Spleen (tissue), 11 donors: ENCODE results near the gene GPR18. TPM values are rescaled to one million over a fixed set of nuclear protein-coding genes. Genes with fewer than 3 reads are reported as not detected.

Source experiments
- DNase-seq: peaks from one replicate; pipeline ENCODE4 v3.0.0-alpha.2; 2020
- H3K27ac ChIP-seq, 8 donors: fragments of 200-600 bp; sonication (generic) in 7 of 8; 1 replicate in 4 of 8; 2 replicates in 4 of 8; pipeline versions ENCODE4 v1.5.0 to v1.8.0; 2016 to 2021; ENCODE audit warnings: inconsistent platforms in 4 of 8, mild to moderate bottlenecking in 4 of 8, moderate library complexity in 1 of 8
- H3K27me3 ChIP-seq, 7 donors: fragments of 200-600 bp; sonication (generic) in 6 of 7; replicated peaks in 1 of 7; 1 replicate in 4 of 7; 2 replicates in 3 of 7; pipeline versions ENCODE4 v1.5.0 to v1.8.0; 2016 to 2021; ENCODE audit warnings: inconsistent platforms in 3 of 7, mild to moderate bottlenecking in 1 of 7
- H3K36me3 ChIP-seq, 6 donors: fragments of 200-600 bp; sonication (generic) in 5 of 6; 1 replicate in 4 of 6; 2 replicates in 2 of 6; pipeline versions ENCODE4 v1.5.0 to v1.8.0; 2016 to 2021; ENCODE audit warnings: inconsistent platforms in 2 of 6
- H3K4me1 ChIP-seq, 6 donors: fragments of 200-600 bp; sonication (generic) in 5 of 6; 1 replicate in 3 of 6; 2 replicates in 3 of 6; pipeline versions ENCODE4 v1.5.0 to v1.8.0; 2016 to 2021; ENCODE audit warnings: inconsistent platforms in 3 of 6
- H3K4me3 ChIP-seq, 8 donors: fragments of 200-600 bp; sonication (generic) in 7 of 8; 1 replicate in 4 of 8; 2 replicates in 4 of 8; pipeline versions ENCODE4 v1.5.0 to v1.8.0; 2016 to 2021; ENCODE audit warnings: inconsistent platforms in 4 of 8, mild to moderate bottlenecking in 4 of 8, moderate library complexity in 2 of 8
- H3K9me3 ChIP-seq, 8 donors: fragments of 200-600 bp; sonication (generic) in 7 of 8; 1 replicate in 4 of 8; 2 replicates in 4 of 8; pipeline versions ENCODE4 v1.5.0 to v1.8.0; 2016 to 2021; ENCODE audit warnings: inconsistent platforms in 4 of 8
- POLR2A ChIP-seq, 3 donors: fragments of 450-650 bp; IDR thresholded peaks; one replicate each; pipeline ENCODE4 v1.5.1; 2017; ENCODE audit warnings: antibody characterized with exemption in 3 of 3, mild to moderate bottlenecking in 1 of 3
- POLR2AphosphoS5 ChIP-seq, 3 donors: sonication (generic); formaldehyde crosslinking; IDR thresholded peaks; one replicate each; pipeline ENCODE4 v1.5.1; 2017; ENCODE audit warnings: antibody characterized with exemption in 3 of 3
- WGBS, 5 donors: extraction: QIAGEN DNeasy Blood & Tissue Kit in 3 of 5; methylation state at CpG; one replicate each; pipeline versions ENCODE4 v1.1.5 to v1.1.7; 2013 to 2018; 5-methylcytosine and 5-hydroxymethylcytosine counted together
- intact Hi-C: fragments of 100-400 bp; cut with DNase I; formaldehyde crosslinking; loops from one replicate; pipeline ENCODE4 v1.15.0; 2023; ENCODE audit warnings: low total_unique reads
- polyA plus RNA-seq, 3 donors: library from polyadenylated mRNA; stranded (reverse); fragments of 200-250 nt; gene quantifications; one replicate each; pipeline ENCODE4 v1.2.1, GENCODE V29; 2013
- total RNA-seq, 7 donors: library from RNA; depleted of rRNA in 3 of 7; stranded (reverse); fragments of >200 nt in 3 of 7; fragmentation: NEBNext Ultra II Directional in 4 of 7; extraction: Animal tissue kit (Norgen Biotek cat#: 25700) in 4 of 7; gene quantifications; one replicate each; pipeline versions ENCODE4 v1.1.0 to v1.2.1, GENCODE V29; 2016 to 2021
- TF ChIP-seq, protein P1 (sequence below), 11 experiments: fragments of 200-600 bp in 7 of 11; fragments of 450-650 bp in 4 of 11; sonication (generic) in 4 of 11; IDR thresholded peaks in 8 of 11; conservative IDR thresholded peaks in 3 of 11; 1 replicate in 7 of 11; 2 replicates in 4 of 11; pipeline versions ENCODE4 v1.4.0 to v1.8.0; 2016 to 2021; ENCODE audit warnings: antibody characterized with exemption in 11 of 11, inconsistent platforms in 4 of 11, mild to moderate bottlenecking in 1 of 11
- donor health status: healthy with polysubstance abuse.
- donor health status: DM: no; HTN: no; CAD: no; lungs with moderate emphysema.
- donor health status: DM: no; HTN: no; CAD: no.
- donor health status: Bipolar disorder and iron deficiency.
- donor health status: healthy.
- donor health status: DM: no; HTN: no; CAD: no.
- donor health status: DM: yes; HTN: yes; CAD: no.

The GPR18 gene
- total and polyA plus RNA-seq, 10 donors = 9.6 to 33.9 (median 16.8) TPM

DNA sequence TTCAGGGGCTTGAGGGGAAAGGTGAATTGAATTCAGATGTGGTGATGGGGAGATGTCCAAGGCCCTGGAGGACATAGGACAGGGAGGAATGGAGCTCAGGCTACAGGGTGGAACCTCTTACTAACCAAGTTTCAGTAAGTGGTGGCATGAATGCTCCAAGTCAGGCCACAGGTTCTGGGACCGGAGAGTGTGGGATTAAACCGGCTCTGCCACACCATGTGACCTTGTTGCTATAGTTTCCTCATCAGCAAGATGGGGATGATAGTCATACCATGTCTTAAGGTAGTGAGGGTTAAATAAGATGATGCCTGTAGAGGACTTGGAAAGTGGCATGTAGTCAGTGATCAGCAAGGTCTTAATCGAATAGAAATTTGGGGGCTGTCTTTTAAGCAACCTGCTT, 32.7 kb upstream of the GPR18 start:
- intact Hi-C loops = no loop called here
- Histone ChIP-seq H3K4me3 (no peak overlapping the region), H3K27ac (peak overlapping the region in 3 of 8 donors; percentile 18 to 55 (median 28)), H3K9me3 (no peaks in the 10 kb centered on the region), H3K27me3 (no peaks in the 10 kb centered on the region), H3K4me1 (peaks cover 14 to 97% (median 79%) of the 10 kb centered on the region in 6 donors), H3K36me3 (peaks cover 0 to 37% (median 10%) of the 10 kb centered on the region in 6 donors)
- no peak for TF ChIP-seq POLR2A (IDR thresholded peaks at IDR 0.05)
- TF ChIP-seq, protein P1, sequence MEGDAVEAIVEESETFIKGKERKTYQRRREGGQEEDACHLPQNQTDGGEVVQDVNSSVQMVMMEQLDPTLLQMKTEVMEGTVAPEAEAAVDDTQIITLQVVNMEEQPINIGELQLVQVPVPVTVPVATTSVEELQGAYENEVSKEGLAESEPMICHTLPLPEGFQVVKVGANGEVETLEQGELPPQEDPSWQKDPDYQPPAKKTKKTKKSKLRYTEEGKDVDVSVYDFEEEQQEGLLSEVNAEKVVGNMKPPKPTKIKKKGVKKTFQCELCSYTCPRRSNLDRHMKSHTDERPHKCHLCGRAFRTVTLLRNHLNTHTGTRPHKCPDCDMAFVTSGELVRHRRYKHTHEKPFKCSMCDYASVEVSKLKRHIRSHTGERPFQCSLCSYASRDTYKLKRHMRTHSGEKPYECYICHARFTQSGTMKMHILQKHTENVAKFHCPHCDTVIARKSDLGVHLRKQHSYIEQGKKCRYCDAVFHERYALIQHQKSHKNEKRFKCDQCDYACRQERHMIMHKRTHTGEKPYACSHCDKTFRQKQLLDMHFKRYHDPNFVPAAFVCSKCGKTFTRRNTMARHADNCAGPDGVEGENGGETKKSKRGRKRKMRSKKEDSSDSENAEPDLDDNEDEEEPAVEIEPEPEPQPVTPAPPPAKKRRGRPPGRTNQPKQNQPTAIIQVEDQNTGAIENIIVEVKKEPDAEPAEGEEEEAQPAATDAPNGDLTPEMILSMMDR (IDR thresholded peaks at IDR 0.05 in 8 of 11, conservative IDR thresholded peaks at IDR 0.05 in 3 of 11) = no peak
- no peak for TF ChIP-seq POLR2AphosphoS5 (IDR thresholded peaks at IDR 0.05)
- no peak for DNase-seq
- WGBS, 5 donors = 80 to 85% (median 82%) methylated on average over 3 of the region's 3 CpGs

DNA sequence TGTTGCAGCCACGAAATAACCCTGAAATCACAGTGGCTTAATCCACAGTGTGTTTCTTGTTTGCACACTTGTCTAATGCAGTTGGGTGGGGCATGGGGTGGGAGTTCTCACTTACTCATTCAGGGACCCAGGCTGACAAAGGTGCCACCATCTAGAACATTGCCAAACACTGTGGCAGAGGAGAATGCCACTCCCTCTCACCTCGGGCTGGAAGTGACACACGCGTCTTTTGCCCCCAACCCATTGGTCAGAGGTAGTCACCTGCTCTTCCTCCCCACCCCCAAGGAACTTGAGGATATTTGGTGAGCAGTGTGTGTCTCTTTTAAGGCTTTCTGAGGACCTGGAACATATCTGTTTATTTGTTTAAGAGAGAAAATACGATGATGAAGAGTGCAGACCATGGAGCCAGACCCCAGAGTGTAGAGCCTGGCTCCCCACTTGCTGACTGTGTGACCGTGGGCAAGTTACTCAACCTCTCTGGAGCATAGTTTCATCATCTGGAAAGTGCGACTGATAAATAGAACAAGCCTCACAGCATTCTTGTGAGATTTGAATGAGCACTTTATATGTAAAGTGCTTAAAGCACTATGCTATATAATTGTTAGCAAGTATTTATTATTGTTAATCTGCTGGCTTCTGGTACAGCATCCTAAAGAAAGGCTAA, 31.6 kb upstream of the GPR18 start:
- Histone ChIP-seq H3K36me3 (peaks cover 0 to 26% (median 2%) of the 10 kb centered on the region in 6 donors), H3K27me3 (no peaks in the 10 kb centered on the region), H3K4me1 (peaks cover 17 to 97% (median 79%) of the 10 kb centered on the region in 6 donors), H3K4me3 (no peak overlapping the region), H3K9me3 (no peaks in the 10 kb centered on the region), H3K27ac (peak overlapping the region in 4 of 8 donors; percentile 6 to 67 (median 60))
- TF ChIP-seq, protein P1 (IDR thresholded peaks at IDR 0.05 in 8 of 11, conservative IDR thresholded peaks at IDR 0.05 in 3 of 11) = no peak
- TF ChIP-seq POLR2AphosphoS5 (IDR thresholded peaks at IDR 0.05) = no peak
- TF ChIP-seq POLR2A (IDR thresholded peaks at IDR 0.05) = no peak
- WGBS, 5 donors = 67 to 81% (median 69%) methylated on average over 7 of the region's 7 CpGs
- intact Hi-C loops = no loop called here
- no peak for DNase-seq

DNA sequence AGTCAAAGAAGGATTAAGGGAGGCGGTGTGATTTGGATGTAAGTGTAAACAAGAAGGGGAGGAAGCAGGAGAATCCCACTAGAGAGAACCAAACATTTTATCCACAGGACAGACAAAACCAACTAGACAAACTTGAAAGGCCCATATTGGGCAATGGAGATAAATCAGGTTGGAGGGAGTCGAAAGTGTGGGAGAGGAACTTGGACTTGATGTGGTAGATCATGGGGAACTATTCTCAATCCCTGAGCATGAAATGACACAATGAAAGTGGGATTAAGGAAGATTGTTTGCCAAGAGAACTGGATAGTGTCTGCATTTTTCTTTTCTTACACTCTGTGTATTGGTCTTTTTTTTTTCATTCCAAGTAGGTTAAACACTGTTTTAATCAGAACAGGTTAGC, 31.1 kb upstream of the GPR18 start:
- no peak for DNase-seq
- H3K27ac ChIP-seq = peak overlapping the region in 3 of 8 donors; percentile 55 to 67 (median 65)
- peaks cover 0 to 21% (median 0%) of the 10 kb centered on the region in 6 donors for H3K36me3 ChIP-seq
- no peaks in the 10 kb centered on the region for H3K27me3 ChIP-seq
- WGBS, 5 donors = 74 to 86% (median 81%) methylated on average over 2 of the region's 2 CpGs
- peaks cover 17 to 97% (median 78%) of the 10 kb centered on the region in 6 donors for H3K4me1 ChIP-seq
- no peaks in the 10 kb centered on the region for H3K9me3 ChIP-seq
- no peak overlapping the region for H3K4me3 ChIP-seq
- intact Hi-C loops = no loop called here
- no peak for TF ChIP-seq POLR2AphosphoS5 (IDR thresholded peaks at IDR 0.05)

DNA sequence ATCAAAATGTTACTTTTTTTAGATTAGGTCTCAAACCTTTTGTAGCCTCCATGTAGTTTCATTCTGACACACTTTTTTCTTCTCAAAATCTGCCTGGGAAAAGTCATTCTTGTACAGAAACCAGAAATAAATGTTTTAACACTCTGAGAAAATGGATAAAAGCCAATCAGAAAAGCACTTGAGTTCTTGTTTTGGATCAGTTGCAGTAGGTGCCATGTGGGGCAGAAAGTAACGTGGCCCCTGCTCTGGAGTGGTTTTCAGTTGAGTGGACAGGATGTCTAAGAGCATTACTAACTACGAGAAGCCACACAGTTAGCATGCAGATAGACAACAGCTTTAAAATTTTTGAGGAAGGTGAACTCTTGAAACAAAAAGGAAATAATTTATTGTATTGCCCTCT, 29.9 kb upstream of the GPR18 start:
- TF ChIP-seq, protein P1 (IDR thresholded peaks at IDR 0.05 in 8 of 11, conservative IDR thresholded peaks at IDR 0.05 in 3 of 11) = no peak
- no peak for TF ChIP-seq POLR2A (IDR thresholded peaks at IDR 0.05)
- WGBS, 5 donors = 10 to 23% (median 13%) methylated on average over 2 of the region's 2 CpGs
- H3K4me3 ChIP-seq = no peak overlapping the region

More for the DNA sequence above, 29.9 kb upstream of the GPR18 start:
- H3K27ac ChIP-seq = peak overlapping the region in 6 of 8 donors; percentile 48 to 67 (median 56)
- peaks cover 14 to 97% (median 78%) of the 10 kb centered on the region in 6 donors for H3K4me1 ChIP-seq
- H3K9me3 ChIP-seq = no peaks in the 10 kb centered on the region
- no peaks in the 10 kb centered on the region for H3K27me3 ChIP-seq
- H3K36me3 ChIP-seq = peaks cover 0 to 11% (median 0%) of the 10 kb centered on the region in 6 donors
- intact Hi-C loops = no loop called here
- no peak for DNase-seq
